Osteoblast (primary cell): ENCODE measurements around the gene OR6B1. TPM values are rescaled to one million over a fixed set of nuclear protein-coding genes. Genes with fewer than 3 reads are reported as not detected.

Experiments
- DNase-seq: peaks from one replicate; pipeline ENCODE4 v3.0.0; 2011; ENCODE audit warnings: low spot score, mixed read lengths; ENCODE audit not compliant: insufficient read length; ENCODE audit errors: missing footprints
- H2AFZ ChIP-seq: 2 replicates; pipeline ENCODE4 v1.6.0; 2011; ENCODE audit warnings: mild to moderate bottlenecking, low read length
- H3K27ac ChIP-seq: 2 replicates; pipeline ENCODE4 v1.5.1; 2011; ENCODE audit warnings: mild to moderate bottlenecking, low read depth, low read length, moderate library complexity
- H3K27me3 ChIP-seq: 2 replicates; pipeline ENCODE4 v1.6.0; 2012; ENCODE audit warnings: mild to moderate bottlenecking, control low read depth, inconsistent platforms, low read length, moderate library complexity; ENCODE audit not compliant: insufficient read depth
- H3K36me3 ChIP-seq: 2 replicates; pipeline ENCODE4 v1.5.1; 2011; ENCODE audit warnings: mild to moderate bottlenecking, low read length, control low read depth, moderate library complexity; ENCODE audit not compliant: insufficient read depth
- H3K4me1 ChIP-seq: 2 replicates; pipeline ENCODE4 v1.5.1; 2011; ENCODE audit warnings: mild to moderate bottlenecking, low read length, control low read depth, moderate library complexity; ENCODE audit not compliant: insufficient read depth
- H3K4me2 ChIP-seq: 2 replicates; pipeline ENCODE4 v1.6.0; 2011; ENCODE audit warnings: mild to moderate bottlenecking, low read length; ENCODE audit not compliant: insufficient read depth
- H3K4me3 ChIP-seq: fragments of 200-600 bp; sonication (generic); 3 replicates; pipeline ENCODE4 v1.5.1; 2012; ENCODE audit warnings: mild to moderate bottlenecking, low read length, inconsistent platforms; ENCODE audit not compliant: insufficient read depth
- H3K79me2 ChIP-seq: 2 replicates; pipeline ENCODE4 v1.6.0; 2012; ENCODE audit warnings: mild to moderate bottlenecking, low read length, control low read depth, inconsistent platforms; ENCODE audit not compliant: insufficient read depth
- H3K9me3 ChIP-seq: 2 replicates; pipeline ENCODE4 v1.5.1; 2011; ENCODE audit warnings: low read depth, low read length, control low read depth
- H4K20me1 ChIP-seq: 2 replicates; pipeline ENCODE4 v1.6.0; 2012; ENCODE audit warnings: mild to moderate bottlenecking, low read length, control low read depth; ENCODE audit not compliant: insufficient read depth
- CTCF ChIP-seq: IDR thresholded peaks from 2 replicates; pipeline ENCODE4 v1.5.1; 2011; ENCODE audit warnings: mild to moderate bottlenecking, low read depth, low read length, moderate library complexity; ENCODE audit errors: extremely low read depth
- total RNA-seq: library from RNA; depleted of rRNA; stranded (reverse); fragments of >200 nt; gene quantifications from 2 replicates; pipeline ENCODE4 v1.2.3, GENCODE V29; 2012

OR6B1 gene
- total RNA-seq, 1 donor, result not detected

GRCh38 chr7:144001543-144001942 lies 1.4 kb downstream of the OR6B1 start:
- no peaks in the 10 kb centered on the region for H3K27me3 ChIP-seq
- no peaks in the 10 kb centered on the region for H3K4me1 ChIP-seq
- TF ChIP-seq CTCF, result no peak
- peak overlapping the region; percentile 36 for H3K4me3 ChIP-seq
- H3K4me2 ChIP-seq, result peak overlapping the region; percentile 64
- H3K79me2 ChIP-seq, result no peaks in the 10 kb centered on the region
- peak; percentile 62 for DNase-seq
- H3K36me3 ChIP-seq, result no peaks in the 10 kb centered on the region
- H4K20me1 ChIP-seq, result no peaks in the 10 kb centered on the region
- peak overlapping the region; percentile 42 for H2AFZ ChIP-seq
- no peaks in the 10 kb centered on the region for H3K9me3 ChIP-seq
- no peak overlapping the region for H3K27ac ChIP-seq

GRCh38 chr7:144004703-144005102 lies 4.6 kb downstream of the OR6B1 start:
- Histone ChIP-seq H3K36me3 (no peaks in the 10 kb centered on the region), H3K4me1 (no peaks in the 10 kb centered on the region), H4K20me1 (no peaks in the 10 kb centered on the region), H3K27ac (no peak overlapping the region), H3K79me2 (no peaks in the 10 kb centered on the region), H3K27me3 (no peaks in the 10 kb centered on the region), H3K4me3 (no peak overlapping the region), H3K9me3 (no peaks in the 10 kb centered on the region), H2AFZ (no peak overlapping the region), H3K4me2 (no peak overlapping the region)
- no peak for DNase-seq
- TF ChIP-seq CTCF, result no peak

GRCh38 chr7:144006029-144006691 lies 6.0 kb downstream of the OR6B1 start:
- Histone ChIP-seq H3K4me1 (no peaks in the 10 kb centered on the region), H4K20me1 (no peaks in the 10 kb centered on the region), H3K36me3 (no peaks in the 10 kb centered on the region), H2AFZ (no peak overlapping the region), H3K27ac (no peak overlapping the region), H3K79me2 (no peaks in the 10 kb centered on the region), H3K9me3 (no peaks in the 10 kb centered on the region), H3K4me2 (no peak overlapping the region), H3K27me3 (no peaks in the 10 kb centered on the region), H3K4me3 (no peak overlapping the region)
- no peak for DNase-seq
- no peak for TF ChIP-seq CTCF

- no peaks in the 10 kb centered on the region for H3K36me3 ChIP-seq
- no peak overlapping the region for H3K4me2 ChIP-seq
- no peak overlapping the region for H3K4me3 ChIP-seq
- H3K4me1 ChIP-seq, result no peaks in the 10 kb centered on the region
- no peak overlapping the region for H3K27ac ChIP-seq
- no peaks in the 10 kb centered on the region for H3K9me3 ChIP-seq
- H3K79me2 ChIP-seq, result no peaks in the 10 kb centered on the region
- no peak overlapping the region for H2AFZ ChIP-seq
- TF ChIP-seq CTCF, result no peak
- no peak for DNase-seq
- no peaks in the 10 kb centered on the region for H4K20me1 ChIP-seq
- no peaks in the 10 kb centered on the region for H3K27me3 ChIP-seq
These were observed 6.5 kb downstream of the OR6B1 start for GRCh38 chr7:144006692-144007042.
